HepG2 (cell line): ENCODE measurements around the gene FGD5. TPM values are rescaled to one million over a fixed set of nuclear protein-coding genes. Genes with fewer than 3 reads are reported as not detected.

ENCODE experiments used
- ATAC-seq: fragments of 200-7000 bp; cut with Tn5 transposase; 3 replicates; pipeline ENCODE4 v1.9.1; 2020; ENCODE audit warnings: mild to moderate bottlenecking, moderate library complexity
- BruUV-seq: library from RNA; stranded (reverse); fragments of 400-500 nt; replicated peaks from 2 replicates; lab custom pipeline; 2021; lab: Mats Ljungman, UMichigan
- CTCF ChIA-PET: fragments of 300-600 bp; formaldehyde crosslinking; extraction: SDS; loops from one replicate; lab custom pipeline; 2021; ENCODE audit warnings: low total read pairs, inconsistent platforms, low intra/inter-chr PET ratio; lab: Yijun Ruan, JAX
- POLR2A ChIA-PET: fragments of 350-600 bp; sonication (Branson Sonifier 250); formaldehyde crosslinking; loops from one replicate; lab custom pipeline; 2020; ENCODE audit warnings: antibody characterized with exemption, inconsistent platforms; lab: Yijun Ruan, JAX
- DNase-seq: peaks from one replicate; pipeline ENCODE4 v3.0.0-alpha.2; 2015; ENCODE audit warnings: low spot score
- FAIRE-seq: peaks from 3 replicates; lab custom pipeline; 2011; peaks lifted over from hg19 to GRCh38; lab: Jason Lieb, UNC
- H2AFZ ChIP-seq: one replicate; pipeline ENCODE4 v1.6.1; 2011; ENCODE audit warnings: low read length, inconsistent platforms
- H3K27ac ChIP-seq: fragments of 300-600 bp; 3 replicates; pipeline ENCODE4 v1.8.0; 2011; ENCODE audit warnings: mixed run types, mild to moderate bottlenecking, mixed read lengths, low read length, inconsistent platforms; ENCODE audit not compliant: insufficient read depth; ENCODE audit errors: extremely low read length
- H3K27me3 ChIP-seq, 2 experiments: fragments of 200-600 bp in 1 of 2; 2 replicates in 1 of 2; 3 replicates in 1 of 2; pipeline versions ENCODE4 v1.6.0 to v1.8.0; 2011; ENCODE audit warnings: low read length in 2 of 2, mild to moderate bottlenecking in 2 of 2, moderate library complexity in 2 of 2, inconsistent platforms in 1 of 2; ENCODE audit not compliant: insufficient read depth in 2 of 2, control insufficient read depth in 1 of 2
- H3K36me3 ChIP-seq, 2 experiments: fragments of 200-600 bp in 1 of 2; replicated peaks in 1 of 2; 2 replicates in 1 of 2; 3 replicates in 1 of 2; pipeline versions ENCODE4 v1.5.1 to v1.8.0; 2011; ENCODE audit warnings: low read length in 2 of 2, inconsistent platforms in 1 of 2; ENCODE audit not compliant: insufficient read depth in 2 of 2, control insufficient read depth in 1 of 2
- H3K4me1 ChIP-seq: 2 replicates; pipeline ENCODE4 v1.5.1; 2012; ENCODE audit warnings: low read length, inconsistent platforms; ENCODE audit not compliant: insufficient read depth
- H3K4me2 ChIP-seq: 2 replicates; pipeline ENCODE4 v1.6.0; 2011; ENCODE audit warnings: low read depth, low read length, inconsistent platforms
- H3K4me3 ChIP-seq, 3 experiments: fragments of 200-600 bp in 1 of 3; sonication (generic), shearing (Covaris generic) in 1 of 3; replicated peaks in 1 of 3; 2 replicates each; pipeline ENCODE4 v1.5.1; 2011 to 2016; ENCODE audit warnings: low read length in 3 of 3, inconsistent platforms in 2 of 3, low read depth in 2 of 3, mild to moderate bottlenecking in 2 of 3, control low read depth in 1 of 3, mixed read lengths in 1 of 3; ENCODE audit not compliant: insufficient read depth in 1 of 3
- H3K79me2 ChIP-seq: one replicate; pipeline ENCODE4 v1.6.1; 2011; ENCODE audit warnings: low read length, inconsistent platforms; ENCODE audit not compliant: insufficient read depth
- H3K9ac ChIP-seq: 2 replicates; pipeline ENCODE4 v1.6.0; 2011; ENCODE audit warnings: mild to moderate bottlenecking, low read depth, low read length, inconsistent platforms; ENCODE audit not compliant: insufficient read depth
- H3K9me3 ChIP-seq: 2 replicates; pipeline ENCODE4 v1.5.1; 2012; ENCODE audit warnings: mild to moderate bottlenecking, low read length
- H4K20me1 ChIP-seq: 2 replicates; pipeline ENCODE4 v1.6.0; 2011; ENCODE audit warnings: inconsistent platforms, mild to moderate bottlenecking, low read length, moderate library complexity; ENCODE audit not compliant: insufficient read depth
- ADNP ChIP-seq: sonication (generic); formaldehyde crosslinking; IDR thresholded peaks from 2 replicates; pipeline ENCODE4 v1.4.0; 2020; ENCODE audit warnings: missing genetic modification reagents
- AFF4 ChIP-seq: sonication (generic); formaldehyde crosslinking; IDR thresholded peaks from 2 replicates; pipeline ENCODE4 v1.4.0; 2020; ENCODE audit warnings: missing genetic modification reagents
- BRF2 ChIP-seq: sonication (generic); formaldehyde crosslinking; IDR thresholded peaks from 2 replicates; pipeline ENCODE4 v1.8.1; 2022; ENCODE audit warnings: mild to moderate bottlenecking, missing genetic modification reagents
- DDIT3 ChIP-seq: sonication (generic); formaldehyde crosslinking; IDR thresholded peaks from 2 replicates; pipeline ENCODE4 v1.4.0; 2020; ENCODE audit warnings: mild to moderate bottlenecking, missing genetic modification reagents
- EP300 ChIP-seq, 3 experiments: sonication (generic) in 1 of 3; formaldehyde crosslinking in 1 of 3; IDR thresholded peaks; 2 replicates each; pipeline versions ENCODE4 v1.5.1 to v1.6.1; 2011 to 2020; ENCODE audit warnings: low read depth in 2 of 3, low read length in 2 of 3, borderline replicate concordance in 1 of 3, improper control_type of control experiment in 1 of 3, mild to moderate bottlenecking in 1 of 3, missing genetic modification reagents in 1 of 3, moderate library complexity in 1 of 3
- HNF4G ChIP-seq, 2 experiments: sonication (generic) in 1 of 2; formaldehyde crosslinking in 1 of 2; IDR thresholded peaks; 2 replicates each; pipeline versions ENCODE4 v1.4.0 to v1.6.1; 2011 to 2020; ENCODE audit warnings: borderline replicate concordance in 2 of 2, low read depth in 2 of 2, mild to moderate bottlenecking in 2 of 2, low read length in 1 of 2, missing genetic modification reagents in 1 of 2, moderate library complexity in 1 of 2
- ZBTB34 ChIP-seq: sonication (generic); formaldehyde crosslinking; IDR thresholded peaks from 2 replicates; pipeline ENCODE4 v1.8.0; 2022; ENCODE audit warnings: mild to moderate bottlenecking, missing genetic modification reagents
- ZNF788 ChIP-seq: sonication (generic); formaldehyde crosslinking; IDR thresholded peaks from 2 replicates; pipeline ENCODE4 v1.5.0; 2020; ENCODE audit warnings: mild to moderate bottlenecking, missing genetic modification reagents, borderline replicate concordance
- WGBS: methylation state at CpG from one replicate; pipeline ENCODE4 v1.1.6; 2017; ENCODE audit warnings: low lambda C conversion rate; 5-methylcytosine and 5-hydroxymethylcytosine counted together
- in situ Hi-C: cut with HindIII; loops from 2 replicates; pipeline ENCODE4 v1.10.0; 2017; ENCODE audit warnings: low pct_unique_long_range_greater_than_20kb; ENCODE audit not compliant: extremely low pct_ligation_motif_present
- intact Hi-C: fragments of 100-400 bp; cut with micrococcal nuclease; formaldehyde crosslinking; loops from one replicate; pipeline ENCODE4 v1.10.0; 2022; ENCODE audit not compliant: unreplicated experiment
- polyA plus RNA-seq, 8 experiments: library from polyadenylated mRNA; depleted of rRNA in 3 of 8; stranded (reverse) in 7 of 8; unstranded in 1 of 8; fragments of >200 nt; fragmentation: Illumina TruSeq in 4 of 8; extraction: Trizol in 4 of 8; gene quantifications; 2 replicates each; pipeline versions ENCODE4 v1.2.1 to v1.2.3, GENCODE V29; 2011 to 2016; ENCODE audit warnings: low read depth in 4 of 8, missing spikeins in 1 of 8, mixed read lengths in 1 of 8; ENCODE audit not compliant: insufficient read depth in 1 of 8
- total RNA-seq, 5 experiments: library from RNA; depleted of rRNA; stranded (reverse); fragments of >200 nt; fragmentation: Illumina TruSeq; extraction: Trizol; gene quantifications; 2 replicates each; pipeline ENCODE4 v1.2.3, GENCODE V29; 2016; ENCODE audit warnings: low read depth in 1 of 5
- TF ChIP-seq, protein P1 (sequence below): sonication (generic); formaldehyde crosslinking; IDR thresholded peaks from 2 replicates; pipeline ENCODE4 v1.4.0; 2020; ENCODE audit warnings: mild to moderate bottlenecking, missing genetic modification reagents

FGD5 gene
- total and polyA plus RNA-seq, 2 of the 13 experiments (the other 11 are each of a cell fraction or from before 2014, with no cell fraction given): 0.17 TPM; not detected in 1

- TF ChIP-seq DDIT3 (CRISPR knock-in tag) (no peak), BRF2 (CRISPR knock-in tag) (no peak), EP300 (IDR thresholded peaks at IDR 0.05; ENCODE audit: low read depth in 2 of 2, low read length in 2 of 2) (no peak), EP300 (CRISPR knock-in tag; IDR thresholded peaks at IDR 0.05; ENCODE audit: borderline replicate concordance) (no peak)
- TF ChIP-seq, all 625 proteins: peak for 0
Measured at GRCh38 chr3:14957153-14957552, 138.4 kb downstream of the FGD5 start (continued).

- DNase-seq (no peak), ATAC-seq (no peak), FAIRE-seq (no peak)
- no peak overlapping the region for H3K27ac ChIP-seq
- 84% methylated on average over 1 of the region's 1 CpG for WGBS
- no peak overlapping the region for H3K9ac ChIP-seq
- intact Hi-C loops (no loop called here), in situ Hi-C loops (no loop called here)
- ChIA-PET POLR2A (no interaction called here), CTCF (no interaction called here)
- no peaks in the 10 kb centered on the region for H3K9me3 ChIP-seq
- H3K4me3 ChIP-seq: no peak overlapping the region
- no peaks in the 10 kb centered on the region for H3K27me3 ChIP-seq
- H3K79me2 ChIP-seq: peaks cover 47% of the 10 kb centered on the region
- H2AFZ ChIP-seq: no peak overlapping the region
- H4K20me1 ChIP-seq: peaks cover 4% of the 10 kb centered on the region; the same call in 1 of the 2 replicates
- H3K36me3 ChIP-seq: peaks cover 0 to 28% of the 10 kb centered on the region in 2 experiments; a peak in 3 of 5 replicates
- no peak overlapping the region for H3K4me2 ChIP-seq
- H3K4me1 ChIP-seq: peaks cover 12% of the 10 kb centered on the region; the same call in 1 of the 2 replicates
- BruUV-seq: no TSS peak
- TF ChIP-seq, protein P1, sequence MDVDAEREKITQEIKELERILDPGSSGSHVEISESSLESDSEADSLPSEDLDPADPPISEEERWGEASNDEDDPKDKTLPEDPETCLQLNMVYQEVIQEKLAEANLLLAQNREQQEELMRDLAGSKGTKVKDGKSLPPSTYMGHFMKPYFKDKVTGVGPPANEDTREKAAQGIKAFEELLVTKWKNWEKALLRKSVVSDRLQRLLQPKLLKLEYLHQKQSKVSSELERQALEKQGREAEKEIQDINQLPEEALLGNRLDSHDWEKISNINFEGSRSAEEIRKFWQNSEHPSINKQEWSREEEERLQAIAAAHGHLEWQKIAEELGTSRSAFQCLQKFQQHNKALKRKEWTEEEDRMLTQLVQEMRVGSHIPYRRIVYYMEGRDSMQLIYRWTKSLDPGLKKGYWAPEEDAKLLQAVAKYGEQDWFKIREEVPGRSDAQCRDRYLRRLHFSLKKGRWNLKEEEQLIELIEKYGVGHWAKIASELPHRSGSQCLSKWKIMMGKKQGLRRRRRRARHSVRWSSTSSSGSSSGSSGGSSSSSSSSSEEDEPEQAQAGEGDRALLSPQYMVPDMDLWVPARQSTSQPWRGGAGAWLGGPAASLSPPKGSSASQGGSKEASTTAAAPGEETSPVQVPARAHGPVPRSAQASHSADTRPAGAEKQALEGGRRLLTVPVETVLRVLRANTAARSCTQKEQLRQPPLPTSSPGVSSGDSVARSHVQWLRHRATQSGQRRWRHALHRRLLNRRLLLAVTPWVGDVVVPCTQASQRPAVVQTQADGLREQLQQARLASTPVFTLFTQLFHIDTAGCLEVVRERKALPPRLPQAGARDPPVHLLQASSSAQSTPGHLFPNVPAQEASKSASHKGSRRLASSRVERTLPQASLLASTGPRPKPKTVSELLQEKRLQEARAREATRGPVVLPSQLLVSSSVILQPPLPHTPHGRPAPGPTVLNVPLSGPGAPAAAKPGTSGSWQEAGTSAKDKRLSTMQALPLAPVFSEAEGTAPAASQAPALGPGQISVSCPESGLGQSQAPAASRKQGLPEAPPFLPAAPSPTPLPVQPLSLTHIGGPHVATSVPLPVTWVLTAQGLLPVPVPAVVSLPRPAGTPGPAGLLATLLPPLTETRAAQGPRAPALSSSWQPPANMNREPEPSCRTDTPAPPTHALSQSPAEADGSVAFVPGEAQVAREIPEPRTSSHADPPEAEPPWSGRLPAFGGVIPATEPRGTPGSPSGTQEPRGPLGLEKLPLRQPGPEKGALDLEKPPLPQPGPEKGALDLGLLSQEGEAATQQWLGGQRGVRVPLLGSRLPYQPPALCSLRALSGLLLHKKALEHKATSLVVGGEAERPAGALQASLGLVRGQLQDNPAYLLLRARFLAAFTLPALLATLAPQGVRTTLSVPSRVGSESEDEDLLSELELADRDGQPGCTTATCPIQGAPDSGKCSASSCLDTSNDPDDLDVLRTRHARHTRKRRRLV: no peak
- TF ChIP-seq ZNF788 (CRISPR knock-in tag): no peak
- no peak for TF ChIP-seq AFF4 (CRISPR knock-in tag)
- TF ChIP-seq HNF4G (IDR thresholded peaks at IDR 0.05; ENCODE audit: borderline replicate concordance, low read depth, low read length): no peak
- no peak for TF ChIP-seq HNF4G (CRISPR knock-in tag; IDR thresholded peaks at IDR 0.05; ENCODE audit: borderline replicate concordance, low read depth)
- TF ChIP-seq ADNP (CRISPR knock-in tag): no peak
- no peak for TF ChIP-seq ZBTB34 (CRISPR knock-in tag)
Measured at GRCh38 chr3:14957925-14958324, 139.2 kb downstream of the FGD5 start.
